HepG2 (cell line): ENCODE results near the gene NOP9. TPM values are rescaled to one million over a fixed set of nuclear protein-coding genes. Genes with fewer than 3 reads are reported as not detected.

Source experiments
- ATAC-seq: fragments of 200-7000 bp; cut with Tn5 transposase; 3 replicates; pipeline ENCODE4 v1.9.1; 2020; ENCODE audit warnings: mild to moderate bottlenecking, moderate library complexity
- BruUV-seq: library from RNA; stranded (reverse); fragments of 400-500 nt; replicated peaks from 2 replicates; lab custom pipeline; 2021; lab: Mats Ljungman, UMichigan
- CTCF ChIA-PET: fragments of 300-600 bp; formaldehyde crosslinking; extraction: SDS; loops from one replicate; lab custom pipeline; 2021; ENCODE audit warnings: low total read pairs, inconsistent platforms, low intra/inter-chr PET ratio; lab: Yijun Ruan, JAX
- POLR2A ChIA-PET: fragments of 350-600 bp; sonication (Branson Sonifier 250); formaldehyde crosslinking; loops from one replicate; lab custom pipeline; 2020; ENCODE audit warnings: antibody characterized with exemption, inconsistent platforms; lab: Yijun Ruan, JAX
- DNase-seq: peaks from one replicate; pipeline ENCODE4 v3.0.0-alpha.2; 2015; ENCODE audit warnings: low spot score
- FAIRE-seq: peaks from 3 replicates; lab custom pipeline; 2011; peaks lifted over from hg19 to GRCh38; lab: Jason Lieb, UNC
- H2AFZ ChIP-seq: one replicate; pipeline ENCODE4 v1.6.1; 2011; ENCODE audit warnings: low read length, inconsistent platforms
- H3K27ac ChIP-seq: fragments of 300-600 bp; 3 replicates; pipeline ENCODE4 v1.8.0; 2011; ENCODE audit warnings: mixed run types, mild to moderate bottlenecking, mixed read lengths, low read length, inconsistent platforms; ENCODE audit not compliant: insufficient read depth; ENCODE audit errors: extremely low read length
- H3K27me3 ChIP-seq, 2 experiments: fragments of 200-600 bp in 1 of 2; 2 replicates in 1 of 2; 3 replicates in 1 of 2; pipeline versions ENCODE4 v1.6.0 to v1.8.0; 2011; ENCODE audit warnings: low read length in 2 of 2, mild to moderate bottlenecking in 2 of 2, moderate library complexity in 2 of 2, inconsistent platforms in 1 of 2; ENCODE audit not compliant: insufficient read depth in 2 of 2, control insufficient read depth in 1 of 2
- H3K36me3 ChIP-seq, 2 experiments: fragments of 200-600 bp in 1 of 2; replicated peaks in 1 of 2; 2 replicates in 1 of 2; 3 replicates in 1 of 2; pipeline versions ENCODE4 v1.5.1 to v1.8.0; 2011; ENCODE audit warnings: low read length in 2 of 2, inconsistent platforms in 1 of 2; ENCODE audit not compliant: insufficient read depth in 2 of 2, control insufficient read depth in 1 of 2
- H3K4me1 ChIP-seq: 2 replicates; pipeline ENCODE4 v1.5.1; 2012; ENCODE audit warnings: low read length, inconsistent platforms; ENCODE audit not compliant: insufficient read depth
- H3K4me2 ChIP-seq: 2 replicates; pipeline ENCODE4 v1.6.0; 2011; ENCODE audit warnings: low read depth, low read length, inconsistent platforms
- H3K4me3 ChIP-seq, 3 experiments: fragments of 200-600 bp in 1 of 3; sonication (generic), shearing (Covaris generic) in 1 of 3; replicated peaks in 1 of 3; 2 replicates each; pipeline ENCODE4 v1.5.1; 2011 to 2016; ENCODE audit warnings: low read length in 3 of 3, inconsistent platforms in 2 of 3, low read depth in 2 of 3, mild to moderate bottlenecking in 2 of 3, control low read depth in 1 of 3, mixed read lengths in 1 of 3; ENCODE audit not compliant: insufficient read depth in 1 of 3
- H3K79me2 ChIP-seq: one replicate; pipeline ENCODE4 v1.6.1; 2011; ENCODE audit warnings: low read length, inconsistent platforms; ENCODE audit not compliant: insufficient read depth
- H3K9ac ChIP-seq: 2 replicates; pipeline ENCODE4 v1.6.0; 2011; ENCODE audit warnings: mild to moderate bottlenecking, low read depth, low read length, inconsistent platforms; ENCODE audit not compliant: insufficient read depth
- H3K9me3 ChIP-seq: 2 replicates; pipeline ENCODE4 v1.5.1; 2012; ENCODE audit warnings: mild to moderate bottlenecking, low read length
- H4K20me1 ChIP-seq: 2 replicates; pipeline ENCODE4 v1.6.0; 2011; ENCODE audit warnings: inconsistent platforms, mild to moderate bottlenecking, low read length, moderate library complexity; ENCODE audit not compliant: insufficient read depth
- EEA1 ChIP-seq: sonication (generic); formaldehyde crosslinking; IDR thresholded peaks from 2 replicates; pipeline ENCODE4 v1.5.1; 2020; ENCODE audit warnings: mild to moderate bottlenecking, missing genetic modification reagents, borderline replicate concordance
- SP2 ChIP-seq: sonication (generic); formaldehyde crosslinking; IDR thresholded peaks from 2 replicates; pipeline ENCODE4 v1.5.1; 2020; ENCODE audit warnings: mild to moderate bottlenecking, missing genetic modification reagents
- ZBTB3 ChIP-seq: sonication (generic); formaldehyde crosslinking; IDR thresholded peaks from 2 replicates; pipeline ENCODE4 v1.4.0; 2020; ENCODE audit warnings: low read depth, mild to moderate bottlenecking, moderate library complexity, missing genetic modification reagents, borderline replicate concordance
- ZNF180 ChIP-seq: sonication (generic); formaldehyde crosslinking; IDR thresholded peaks from 2 replicates; pipeline ENCODE4 v1.4.0; 2020; ENCODE audit warnings: low read depth, missing genetic modification reagents, borderline replicate concordance
- ZNF883 ChIP-seq: sonication (generic); formaldehyde crosslinking; IDR thresholded peaks from 2 replicates; pipeline ENCODE4 v1.5.1; 2020; ENCODE audit warnings: mild to moderate bottlenecking, missing genetic modification reagents; ENCODE audit errors: not compliant biosample characterization
- WGBS: methylation state at CpG from one replicate; pipeline ENCODE4 v1.1.6; 2017; ENCODE audit warnings: low lambda C conversion rate; 5-methylcytosine and 5-hydroxymethylcytosine counted together
- in situ Hi-C: cut with HindIII; loops from 2 replicates; pipeline ENCODE4 v1.10.0; 2017; ENCODE audit warnings: low pct_unique_long_range_greater_than_20kb; ENCODE audit not compliant: extremely low pct_ligation_motif_present
- intact Hi-C: fragments of 100-400 bp; cut with micrococcal nuclease; formaldehyde crosslinking; loops from one replicate; pipeline ENCODE4 v1.10.0; 2022; ENCODE audit not compliant: unreplicated experiment
- polyA plus RNA-seq, 8 experiments: library from polyadenylated mRNA; depleted of rRNA in 3 of 8; stranded (reverse) in 7 of 8; unstranded in 1 of 8; fragments of >200 nt; fragmentation: Illumina TruSeq in 4 of 8; extraction: Trizol in 4 of 8; gene quantifications; 2 replicates each; pipeline versions ENCODE4 v1.2.1 to v1.2.3, GENCODE V29; 2011 to 2016; ENCODE audit warnings: low read depth in 4 of 8, missing spikeins in 1 of 8, mixed read lengths in 1 of 8; ENCODE audit not compliant: insufficient read depth in 1 of 8
- total RNA-seq, 5 experiments: library from RNA; depleted of rRNA; stranded (reverse); fragments of >200 nt; fragmentation: Illumina TruSeq; extraction: Trizol; gene quantifications; 2 replicates each; pipeline ENCODE4 v1.2.3, GENCODE V29; 2016; ENCODE audit warnings: low read depth in 1 of 5
- TF ChIP-seq, protein P1 (sequence below): sonication (generic); formaldehyde crosslinking; IDR thresholded peaks from 2 replicates; pipeline ENCODE4 v1.9.0; 2022; ENCODE audit warnings: low read depth, missing genetic modification reagents

Gene NOP9
- total and polyA plus RNA-seq, 2 of the 13 experiments (the other 11 are each of a cell fraction or from before 2014, with no cell fraction given), result 24.5 to 61.6 TPM

DNA sequence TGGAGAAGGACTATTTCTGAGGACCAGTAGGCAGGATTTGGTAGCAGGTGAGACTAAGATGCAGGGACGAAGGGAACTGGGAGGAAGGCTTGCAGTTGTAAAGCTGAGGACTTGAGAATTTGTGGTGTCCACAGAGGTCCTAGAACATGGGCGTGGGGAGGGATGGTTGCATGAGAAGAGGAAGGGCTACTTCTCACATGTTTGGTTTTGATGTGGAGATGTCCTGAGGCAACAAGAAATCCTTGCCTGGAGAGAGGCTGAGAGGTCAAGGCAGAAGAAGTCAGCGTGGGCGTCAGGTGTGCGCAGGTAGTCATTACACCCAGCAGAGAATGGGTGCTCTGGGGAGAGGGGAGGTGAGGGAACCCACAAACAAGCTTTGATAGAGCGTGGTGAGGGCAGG is 22.6 kb upstream of the NOP9 start:
- H4K20me1 ChIP-seq, result no peaks in the 10 kb centered on the region
- H3K9me3 ChIP-seq, result no peaks in the 10 kb centered on the region
- intact Hi-C loops (no loop called here), in situ Hi-C loops (no loop called here)
- H2AFZ ChIP-seq, result no peak overlapping the region
- peaks cover 9% of the 10 kb centered on the region for H3K4me1 ChIP-seq
- CTCF ChIA-PET, result no interaction called here
- DNase-seq, result no peak
- H3K4me2 ChIP-seq, result no peak overlapping the region
- no peak overlapping the region for H3K27ac ChIP-seq
- H3K79me2 ChIP-seq, result peaks cover 2% of the 10 kb centered on the region
- TF ChIP-seq ZNF180 (no peak), ZBTB3 (CRISPR knock-in tag) (no peak), ZNF883 (CRISPR knock-in tag) (no peak), SP2 (CRISPR knock-in tag) (no peak), EEA1 (CRISPR knock-in tag) (no peak)
- TF ChIP-seq, protein P1, sequence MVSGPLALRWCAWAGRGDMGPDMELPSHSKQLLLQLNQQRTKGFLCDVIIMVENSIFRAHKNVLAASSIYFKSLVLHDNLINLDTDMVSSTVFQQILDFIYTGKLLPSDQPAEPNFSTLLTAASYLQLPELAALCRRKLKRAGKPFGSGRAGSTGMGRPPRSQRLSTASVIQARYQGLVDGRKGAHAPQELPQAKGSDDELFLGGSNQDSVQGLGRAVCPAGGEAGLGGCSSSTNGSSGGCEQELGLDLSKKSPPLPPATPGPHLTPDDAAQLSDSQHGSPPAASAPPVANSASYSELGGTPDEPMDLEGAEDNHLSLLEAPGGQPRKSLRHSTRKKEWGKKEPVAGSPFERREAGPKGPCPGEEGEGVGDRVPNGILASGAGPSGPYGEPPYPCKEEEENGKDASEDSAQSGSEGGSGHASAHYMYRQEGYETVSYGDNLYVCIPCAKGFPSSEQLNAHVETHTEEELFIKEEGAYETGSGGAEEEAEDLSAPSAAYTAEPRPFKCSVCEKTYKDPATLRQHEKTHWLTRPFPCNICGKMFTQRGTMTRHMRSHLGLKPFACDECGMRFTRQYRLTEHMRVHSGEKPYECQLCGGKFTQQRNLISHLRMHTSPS, result no peak
- H3K27me3 ChIP-seq, result no peaks in the 10 kb centered on the region
- H3K9ac ChIP-seq, result no peak overlapping the region
- WGBS, result 96% methylated on average over 6 of the region's 6 CpGs
- ATAC-seq, result no peak
- H3K36me3 ChIP-seq, result no peaks in the 10 kb centered on the region
- no peak overlapping the region for H3K4me3 ChIP-seq
- BruUV-seq, result no TSS peak
- POLR2A ChIA-PET, result no interaction called here
- no peak for FAIRE-seq
